Activated naive CD4-positive, alpha-beta T cell treated with anti-CD3 and anti-CD28 coated beads, Interleukin-2, amount 50 U/mL, for 24 hours (primary cell): Measurements from ENCODE around the gene DEFB131A.
"Not testable (repeated sequence)": the region's sequence is repeated elsewhere in the genome, so short reads cannot be mapped to it uniquely, and the experiment has no call there.

Experiments
- H3K27ac Mint-ChIP-seq: one replicate; pipeline ENCODE4 v1.8.0; 2021; ENCODE audit warnings: mild to moderate bottlenecking, mixed read lengths
- H3K27me3 Mint-ChIP-seq: one replicate; pipeline ENCODE4 v1.8.0; 2021; ENCODE audit warnings: mixed read lengths
- H3K36me3 Mint-ChIP-seq: one replicate; pipeline ENCODE4 v1.8.0; 2021; ENCODE audit warnings: mixed read lengths
- H3K4me1 Mint-ChIP-seq: one replicate; pipeline ENCODE4 v1.8.0; 2021; ENCODE audit warnings: mixed read lengths
- H3K4me3 Mint-ChIP-seq: one replicate; pipeline ENCODE4 v1.8.0; 2021; ENCODE audit warnings: mild to moderate bottlenecking, mixed read lengths
- H3K9me3 Mint-ChIP-seq: one replicate; pipeline ENCODE4 v1.8.0; 2021; ENCODE audit warnings: mixed read lengths

DEFB131A gene

GRCh38 chr4:9486880-9487279 lies 42.7 kb downstream of the DEFB131A start:
- H3K36me3 Mint-ChIP-seq, H3K27me3 Mint-ChIP-seq, H3K4me1 Mint-ChIP-seq, H3K27ac Mint-ChIP-seq, H3K4me3 Mint-ChIP-seq, H3K9me3 Mint-ChIP-seq: not testable (repeated sequence)

DNA sequence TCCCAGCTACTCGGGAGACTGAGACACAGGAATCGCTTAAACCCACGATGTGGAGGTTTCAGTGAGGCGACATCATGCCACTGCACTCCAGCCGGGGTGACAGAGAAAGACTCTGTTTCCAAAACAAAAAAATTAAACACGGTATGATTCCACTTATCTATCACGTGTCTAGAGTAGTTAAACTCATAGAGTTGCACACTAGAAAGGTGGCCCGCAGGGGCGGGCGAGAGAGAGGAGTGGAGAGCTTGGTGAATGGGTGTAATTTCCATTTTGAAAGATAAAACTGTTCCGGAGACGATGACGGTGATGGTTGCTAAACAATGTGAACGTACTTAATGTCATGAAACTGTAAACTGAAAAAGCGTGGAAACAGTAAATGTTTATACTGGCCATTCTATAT lies 44.6 kb downstream of the DEFB131A start:
- not testable (repeated sequence) for H3K27me3 Mint-ChIP-seq

GRCh38 chr4:9490496-9490895 lies 46.3 kb downstream of the DEFB131A start:
- H3K4me3 Mint-ChIP-seq, H3K27ac Mint-ChIP-seq, H3K9me3 Mint-ChIP-seq, H3K36me3 Mint-ChIP-seq, H3K4me1 Mint-ChIP-seq, H3K27me3 Mint-ChIP-seq: not testable (repeated sequence)

More for the DNA sequence above, 44.6 kb downstream of the DEFB131A start:
- not testable (repeated sequence) for H3K4me3 Mint-ChIP-seq, H3K36me3 Mint-ChIP-seq, H3K4me1 Mint-ChIP-seq, H3K27ac Mint-ChIP-seq, H3K9me3 Mint-ChIP-seq

DNA sequence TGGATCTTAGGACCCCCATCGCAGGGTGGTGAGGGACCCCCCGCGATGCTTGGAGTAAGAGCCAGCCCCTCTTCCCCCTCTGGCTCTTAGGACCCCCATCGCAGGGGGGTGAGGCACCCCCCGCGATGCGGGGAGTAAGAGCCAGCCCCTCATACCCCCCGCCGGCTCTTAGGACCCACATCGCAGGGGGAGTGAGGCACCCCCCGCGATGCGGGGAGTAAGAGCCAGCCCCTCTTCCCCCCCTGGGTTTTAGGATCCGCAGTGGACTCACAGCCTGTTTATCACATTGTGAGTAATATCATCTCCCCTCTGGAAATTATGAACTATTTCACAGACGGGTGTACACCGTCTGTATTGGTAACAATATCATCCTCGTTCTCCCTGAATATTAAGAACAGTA lies 46.8 kb downstream of the DEFB131A start:
- H3K36me3 Mint-ChIP-seq, H3K27me3 Mint-ChIP-seq, H3K27ac Mint-ChIP-seq, H3K4me3 Mint-ChIP-seq, H3K4me1 Mint-ChIP-seq, H3K9me3 Mint-ChIP-seq: not testable (repeated sequence)

- H3K4me3 Mint-ChIP-seq, H3K27me3 Mint-ChIP-seq, H3K4me1 Mint-ChIP-seq, H3K9me3 Mint-ChIP-seq, H3K36me3 Mint-ChIP-seq, H3K27ac Mint-ChIP-seq: not testable (repeated sequence)
These were observed 49.4 kb downstream of the DEFB131A start for GRCh38 chr4:9493589-9493988.

GRCh38 chr4:9494256-9495035 lies 50.2 kb downstream of the DEFB131A start:
- H3K4me3 Mint-ChIP-seq, H3K4me1 Mint-ChIP-seq, H3K27ac Mint-ChIP-seq, H3K27me3 Mint-ChIP-seq, H3K36me3 Mint-ChIP-seq, H3K9me3 Mint-ChIP-seq: not testable (repeated sequence)

DNA sequence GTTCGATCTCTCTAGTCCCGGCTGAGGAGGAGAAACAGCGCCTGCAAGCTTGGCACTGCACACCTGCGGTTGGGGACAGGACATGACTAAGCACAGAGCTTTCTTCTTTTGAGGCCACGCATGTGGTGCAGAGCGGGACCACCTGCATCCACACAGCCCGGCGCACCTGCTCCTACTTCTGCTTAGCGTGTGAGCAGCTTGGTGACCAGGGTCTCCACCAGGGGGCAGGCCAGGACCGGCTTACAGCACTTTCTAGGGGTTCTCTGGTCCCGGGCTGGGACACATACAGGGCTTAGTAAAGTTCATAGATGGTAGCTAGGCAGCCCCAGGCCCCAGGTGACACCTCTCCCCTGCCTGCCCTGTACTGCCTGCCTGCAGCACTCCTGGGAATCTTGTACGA lies 51.2 kb downstream of the DEFB131A start:
- not testable (repeated sequence) for H3K27me3 Mint-ChIP-seq, H3K9me3 Mint-ChIP-seq, H3K4me3 Mint-ChIP-seq, H3K27ac Mint-ChIP-seq, H3K4me1 Mint-ChIP-seq, H3K36me3 Mint-ChIP-seq

- not testable (repeated sequence) for H3K27me3 Mint-ChIP-seq, H3K36me3 Mint-ChIP-seq, H3K4me1 Mint-ChIP-seq, H3K9me3 Mint-ChIP-seq, H3K4me3 Mint-ChIP-seq, H3K27ac Mint-ChIP-seq
These were observed 53.6 kb downstream of the DEFB131A start for GRCh38 chr4:9497575-9498467.

DNA sequence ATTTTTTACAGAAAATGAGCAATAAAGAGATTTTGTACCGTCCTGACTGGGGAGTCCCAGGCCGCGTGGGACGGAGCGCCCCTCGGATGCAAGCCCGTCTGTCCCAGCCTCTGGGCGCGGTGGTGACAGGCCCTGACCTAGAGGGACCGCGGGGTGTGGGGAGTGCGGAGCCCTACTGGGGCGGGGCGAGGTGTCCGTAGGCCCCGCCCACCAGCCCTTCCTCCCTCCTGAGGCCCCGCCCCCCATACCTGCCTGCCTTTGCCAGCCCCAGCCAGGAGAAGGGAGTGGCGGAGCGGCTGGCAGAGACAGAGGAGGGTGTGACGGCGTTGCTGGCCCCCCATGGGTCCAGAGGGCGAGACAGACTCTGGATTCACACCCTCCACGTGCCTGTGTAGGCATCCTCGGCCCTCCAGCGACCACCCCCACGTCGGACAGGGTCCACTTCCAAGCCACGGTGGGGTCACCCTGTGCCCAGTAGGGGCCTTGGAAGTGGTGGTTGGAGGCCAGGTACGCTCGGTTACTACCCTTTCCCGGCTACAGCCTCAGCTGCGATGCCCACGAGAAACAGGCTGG lies 54.3 kb downstream of the DEFB131A start:
- H3K36me3 Mint-ChIP-seq, H3K27me3 Mint-ChIP-seq: not testable (repeated sequence)

DNA sequence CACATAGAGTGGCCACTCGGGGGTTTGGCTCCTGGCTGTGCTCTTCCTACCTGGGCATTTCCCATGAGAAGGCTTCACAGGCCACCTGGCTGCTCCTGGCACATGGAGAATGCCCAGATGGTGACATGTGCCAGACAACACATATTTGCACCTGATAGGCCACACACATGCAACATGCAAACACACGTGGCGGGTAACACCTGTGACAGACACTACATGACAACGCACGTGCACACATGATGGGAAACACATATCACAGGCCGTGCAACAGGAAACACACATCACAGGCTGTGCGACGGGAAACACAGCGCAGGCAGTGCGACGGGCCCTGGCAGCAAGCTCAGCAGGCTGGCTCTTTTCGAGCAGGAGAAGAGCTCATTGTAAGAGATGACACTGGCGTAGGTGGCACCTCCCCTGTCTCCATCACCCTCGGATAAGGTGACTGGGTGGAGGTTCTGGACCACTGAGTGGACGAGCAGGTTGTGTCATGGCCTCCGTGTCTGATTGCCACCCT lies 55.8 kb downstream of the DEFB131A start:
- H3K4me3 Mint-ChIP-seq, H3K27ac Mint-ChIP-seq, H3K27me3 Mint-ChIP-seq, H3K4me1 Mint-ChIP-seq, H3K36me3 Mint-ChIP-seq, H3K9me3 Mint-ChIP-seq: not testable (repeated sequence)

More for the DNA sequence above, 54.3 kb downstream of the DEFB131A start:
- not testable (repeated sequence) for H3K9me3 Mint-ChIP-seq, H3K4me3 Mint-ChIP-seq, H3K27ac Mint-ChIP-seq, H3K4me1 Mint-ChIP-seq
